Tibial artery (tissue), 4 donors: ENCODE measurements around the gene PIAS4.

Experiments
- DNase-seq, 2 donors: peaks; one replicate each; pipeline ENCODE4 v3.0.0-alpha.2; 2019
- H3K27ac ChIP-seq, 2 donors: fragments of 200-600 bp; sonication (generic) in 1 of 2; 1 replicate in 1 of 2; 2 replicates in 1 of 2; pipeline ENCODE4 v1.5.1; 2018 to 2019; ENCODE audit warnings: mild to moderate bottlenecking in 1 of 2
- H3K27me3 ChIP-seq, 2 donors: fragments of 200-600 bp; sonication (generic) in 1 of 2; one replicate each; pipeline versions ENCODE4 v1.5.1 to v1.6.0; 2016 to 2019
- H3K36me3 ChIP-seq, 3 donors: fragments of 200-600 bp; sonication (generic) in 2 of 3; one replicate each; pipeline ENCODE4 v1.5.1; 2016 to 2019; ENCODE audit warnings: mild to moderate bottlenecking in 2 of 3
- H3K4me1 ChIP-seq, 4 donors: fragments of 200-600 bp; sonication (generic) in 2 of 4; 1 replicate in 3 of 4; 2 replicates in 1 of 4; pipeline ENCODE4 v1.5.1; 2016 to 2019
- H3K4me3 ChIP-seq, 2 donors: fragments of 200-600 bp; sonication (generic) in 1 of 2; 1 replicate in 1 of 2; 2 replicates in 1 of 2; pipeline ENCODE4 v1.5.1; 2018 to 2019; ENCODE audit warnings: mild to moderate bottlenecking in 2 of 2
- H3K9me3 ChIP-seq, 3 donors: fragments of 200-600 bp; sonication (generic) in 1 of 3; one replicate each; pipeline ENCODE4 v1.5.1; 2016 to 2019
- intact Hi-C: fragments of 100-400 bp; cut with DNase I; formaldehyde crosslinking; loops from one replicate; pipeline ENCODE4 v1.15.0; 2023; ENCODE audit warnings: low total_unique reads
- TF ChIP-seq, protein P1 (sequence below), 2 experiments: fragments of 200-600 bp in 1 of 2; fragments of 450-650 bp in 1 of 2; IDR thresholded peaks; one replicate each; pipeline ENCODE4 v1.5.1; 2017 to 2019; ENCODE audit warnings: antibody characterized with exemption in 2 of 2, mild to moderate bottlenecking in 1 of 2, moderate library complexity in 1 of 2

The PIAS4 gene

DNA sequence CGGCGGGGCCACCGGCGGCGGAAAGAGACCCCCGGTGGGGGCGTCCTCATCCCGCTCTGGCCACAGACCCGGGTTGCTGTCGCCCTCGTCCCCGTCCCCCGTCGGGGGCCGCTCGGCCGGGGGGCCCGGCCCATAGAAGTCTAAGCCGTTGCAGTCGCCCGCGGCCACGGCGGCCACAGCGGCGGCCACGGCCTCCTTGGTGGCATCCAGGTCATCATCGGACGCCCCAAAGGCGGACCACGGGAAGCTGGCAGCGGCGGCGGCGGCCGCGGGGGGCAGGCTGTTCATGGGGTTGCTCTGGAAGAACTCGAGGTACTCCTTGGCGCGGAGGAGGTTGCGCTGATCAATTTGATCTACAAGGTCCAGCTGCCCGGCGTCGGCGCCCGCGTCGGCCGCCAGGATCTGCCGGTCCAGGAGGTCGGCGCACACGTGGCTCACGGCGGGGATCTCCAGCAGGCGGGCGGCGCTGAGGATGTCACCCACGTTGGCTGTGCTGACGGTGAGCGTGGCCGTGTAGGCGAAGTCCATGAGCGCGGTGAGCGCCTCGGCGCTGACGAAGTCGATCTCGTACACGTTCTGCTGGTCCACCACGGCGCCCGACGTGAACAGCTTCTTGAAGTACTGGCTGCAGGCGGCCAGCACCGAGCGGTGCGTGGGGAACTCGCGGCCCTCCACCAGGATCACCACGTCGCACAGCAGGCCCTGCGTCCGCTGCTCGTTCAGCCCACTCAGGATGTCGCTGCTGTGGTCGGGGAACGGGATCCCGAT lies 47.1 kb downstream of the PIAS4 start:
- intact Hi-C loops = loop anchor here (5.0 kb wide), 2 partner anchors 47 to 67 kb away; partner anchors contain the start of genes EEF2 and PIAS4
- Histone ChIP-seq H3K4me1 (peaks cover 0 to 58% (median 47%) of the 10 kb centered on the region in 4 donors), H3K9me3 (no peaks in the 10 kb centered on the region), H3K27ac (no peak overlapping the region), H3K36me3 (peaks cover 32 to 63% (median 41%) of the 10 kb centered on the region in 3 donors), H3K4me3 (no peak overlapping the region), H3K27me3 (no peaks in the 10 kb centered on the region)
- DNase-seq = no peak
- TF ChIP-seq, protein P1, sequence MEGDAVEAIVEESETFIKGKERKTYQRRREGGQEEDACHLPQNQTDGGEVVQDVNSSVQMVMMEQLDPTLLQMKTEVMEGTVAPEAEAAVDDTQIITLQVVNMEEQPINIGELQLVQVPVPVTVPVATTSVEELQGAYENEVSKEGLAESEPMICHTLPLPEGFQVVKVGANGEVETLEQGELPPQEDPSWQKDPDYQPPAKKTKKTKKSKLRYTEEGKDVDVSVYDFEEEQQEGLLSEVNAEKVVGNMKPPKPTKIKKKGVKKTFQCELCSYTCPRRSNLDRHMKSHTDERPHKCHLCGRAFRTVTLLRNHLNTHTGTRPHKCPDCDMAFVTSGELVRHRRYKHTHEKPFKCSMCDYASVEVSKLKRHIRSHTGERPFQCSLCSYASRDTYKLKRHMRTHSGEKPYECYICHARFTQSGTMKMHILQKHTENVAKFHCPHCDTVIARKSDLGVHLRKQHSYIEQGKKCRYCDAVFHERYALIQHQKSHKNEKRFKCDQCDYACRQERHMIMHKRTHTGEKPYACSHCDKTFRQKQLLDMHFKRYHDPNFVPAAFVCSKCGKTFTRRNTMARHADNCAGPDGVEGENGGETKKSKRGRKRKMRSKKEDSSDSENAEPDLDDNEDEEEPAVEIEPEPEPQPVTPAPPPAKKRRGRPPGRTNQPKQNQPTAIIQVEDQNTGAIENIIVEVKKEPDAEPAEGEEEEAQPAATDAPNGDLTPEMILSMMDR (IDR thresholded peaks at IDR 0.05) = no peak

DNA sequence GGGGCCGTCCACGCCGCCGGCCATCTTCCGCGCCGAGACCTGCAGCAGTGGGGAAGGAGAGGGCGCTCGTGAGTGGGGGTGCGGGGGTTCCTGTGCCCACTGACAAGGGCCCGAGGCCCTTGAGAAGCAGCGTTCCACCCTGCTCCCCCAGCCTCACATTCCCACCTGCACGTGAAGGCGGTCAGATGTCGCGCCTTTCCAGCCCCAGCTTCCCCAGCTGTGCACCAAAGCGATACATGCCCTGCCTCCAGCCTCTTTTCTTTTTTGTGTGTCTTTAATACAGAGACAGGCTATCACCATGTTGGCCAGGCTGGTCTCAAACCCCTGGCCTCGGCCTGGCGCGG lies 47.6 kb downstream of the PIAS4 start:
- Histone ChIP-seq H3K4me1 (peaks cover 0 to 60% (median 52%) of the 10 kb centered on the region in 4 donors), H3K27ac (no peak overlapping the region), H3K9me3 (no peaks in the 10 kb centered on the region), H3K4me3 (no peak overlapping the region), H3K27me3 (no peaks in the 10 kb centered on the region), H3K36me3 (peaks cover 32 to 58% (median 37%) of the 10 kb centered on the region in 3 donors)
- DNase-seq = no peak
- intact Hi-C loops = loop anchor here (5.0 kb wide), 2 partner anchors 48 to 68 kb away; partner anchors contain the start of genes EEF2 and PIAS4
- TF ChIP-seq, protein P1 (IDR thresholded peaks at IDR 0.05) = no peak

DNA sequence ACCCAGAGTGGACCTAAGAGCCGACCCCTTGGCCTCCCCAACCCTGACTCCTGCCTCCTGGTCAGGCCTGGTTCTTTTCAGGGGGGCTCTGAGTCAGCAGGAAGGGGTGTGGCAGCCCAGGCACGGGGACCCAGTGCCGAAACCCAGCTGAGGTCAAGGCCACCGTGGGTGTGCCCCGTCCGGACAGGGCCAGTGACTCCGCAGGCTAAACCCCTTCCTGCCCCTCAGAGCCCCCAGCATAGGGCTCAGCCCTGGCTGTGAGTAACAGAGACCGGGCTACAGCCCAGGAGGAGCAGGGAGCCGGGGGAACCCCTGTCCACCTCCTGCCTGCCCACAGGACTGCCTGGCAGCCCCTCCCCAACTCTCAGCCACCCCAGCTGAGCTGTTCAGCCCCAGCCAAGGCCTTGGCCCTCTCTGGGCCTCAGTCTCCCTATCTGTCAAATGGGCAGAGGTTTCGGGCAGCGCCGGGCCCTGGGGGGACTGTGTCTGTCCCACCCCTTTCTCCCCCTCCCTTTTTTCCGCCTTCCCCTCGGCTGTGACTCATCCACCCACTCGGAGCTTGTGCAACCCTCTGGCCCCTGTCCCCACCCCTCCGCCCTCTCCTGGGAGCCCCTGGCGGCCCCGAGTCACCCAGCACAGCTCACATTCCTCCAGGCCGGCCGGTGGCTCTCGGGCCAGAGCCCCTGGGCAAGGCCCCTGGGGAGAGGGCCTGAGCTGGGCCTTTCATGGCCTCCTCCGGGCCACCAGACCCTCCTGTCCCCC lies 50.6 kb downstream of the PIAS4 start:
- H3K27me3 ChIP-seq = no peaks in the 10 kb centered on the region
- H3K4me3 ChIP-seq = peak overlapping the region; percentile 37 to 98
- peak; percentile 92 to 98 for DNase-seq
- H3K27ac ChIP-seq = peak overlapping the region; percentile 99
- H3K4me1 ChIP-seq = peaks cover 10 to 69% (median 62%) of the 10 kb centered on the region in 4 donors
- intact Hi-C loops = loop anchor here (5.0 kb wide), 2 partner anchors 51 to 71 kb away; partner anchors contain the start of genes EEF2 and PIAS4
- H3K9me3 ChIP-seq = no peaks in the 10 kb centered on the region
- TF ChIP-seq, protein P1 (IDR thresholded peaks at IDR 0.05) = peak; percentile 18 to 28
- H3K36me3 ChIP-seq = peaks cover 21 to 35% (median 22%) of the 10 kb centered on the region in 3 donors

DNA sequence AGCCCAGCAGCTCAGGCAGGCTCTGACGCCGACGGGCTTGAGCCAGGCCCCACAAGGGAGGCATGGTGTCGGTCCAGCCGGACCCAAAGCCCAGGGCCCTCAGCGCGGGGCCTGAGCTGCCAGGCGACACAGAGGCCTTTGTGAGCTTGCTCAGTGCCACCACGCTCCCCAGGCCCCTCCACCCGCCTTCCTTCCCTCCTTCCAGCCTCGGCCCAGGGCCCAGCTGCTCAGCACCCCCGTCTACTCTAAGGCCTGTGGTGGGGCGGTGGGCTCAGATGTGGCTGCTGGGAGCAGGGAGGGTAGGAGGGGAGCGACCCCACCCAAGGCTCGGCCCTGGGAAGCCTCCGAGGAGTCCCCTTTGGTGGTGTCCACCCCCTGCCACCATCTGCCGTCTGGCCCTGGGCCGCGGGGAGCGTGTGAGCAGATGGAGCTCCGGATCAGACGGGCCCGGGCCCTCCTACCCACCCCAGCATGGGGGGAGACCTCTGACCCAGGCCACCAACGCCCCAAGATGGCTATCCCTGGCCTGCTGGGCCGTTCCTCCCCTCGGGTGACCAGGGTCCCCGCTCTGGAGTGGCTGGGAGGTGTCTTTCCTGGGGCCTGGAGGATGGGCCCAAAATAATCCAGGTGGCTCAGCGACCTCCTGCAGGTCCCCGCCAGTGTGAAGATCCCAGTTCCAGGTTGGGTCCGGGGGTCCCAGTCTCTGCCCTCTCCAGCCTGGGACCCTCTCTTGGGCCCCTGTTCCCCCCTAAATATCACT lies 51.3 kb downstream of the PIAS4 start:
- Histone ChIP-seq H3K27ac (peak overlapping the region; percentile 99), H3K27me3 (no peaks in the 10 kb centered on the region), H3K4me3 (peak overlapping the region; percentile 37 to 98), H3K9me3 (no peaks in the 10 kb centered on the region), H3K4me1 (peaks cover 10 to 69% (median 62%) of the 10 kb centered on the region in 4 donors), H3K36me3 (peaks cover 14 to 32% (median 14%) of the 10 kb centered on the region in 3 donors)
- DNase-seq = no peak
- intact Hi-C loops = loop anchor here (5.0 kb wide), 2 partner anchors 52 to 72 kb away; partner anchors contain the start of genes EEF2 and PIAS4
- TF ChIP-seq, protein P1 (IDR thresholded peaks at IDR 0.05) = no peak

DNA sequence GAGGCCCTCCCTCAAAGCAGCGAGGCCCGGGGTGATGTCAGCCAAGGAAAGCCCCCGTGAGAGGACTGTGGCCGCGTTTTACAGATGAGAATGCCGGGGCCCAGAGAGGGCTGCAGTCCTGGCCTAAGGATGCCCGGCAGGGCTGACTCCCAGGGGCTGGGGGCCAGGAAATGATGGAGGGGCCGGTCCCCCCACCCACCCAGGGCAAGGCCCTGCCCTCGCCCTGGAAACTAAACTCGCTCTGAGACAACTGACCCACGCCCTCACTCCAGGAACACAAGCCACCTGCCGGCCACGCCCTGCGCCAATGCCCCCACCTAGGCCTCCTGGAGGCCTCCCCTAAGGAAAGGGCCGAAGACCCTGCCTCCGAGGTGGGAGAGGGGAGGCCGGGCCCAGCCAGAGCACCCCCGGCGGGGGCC lies 51.9 kb downstream of the PIAS4 start:
- no peak for DNase-seq
- no peaks in the 10 kb centered on the region for H3K9me3 ChIP-seq
- intact Hi-C loops = loop anchor here (5.0 kb wide), 2 partner anchors 52 to 72 kb away; partner anchors contain the start of genes EEF2 and PIAS4
- H3K4me3 ChIP-seq = peak overlapping the region; percentile 37 to 98
- H3K4me1 ChIP-seq = peaks cover 10 to 71% (median 64%) of the 10 kb centered on the region in 4 donors
- peak overlapping the region; percentile 99 for H3K27ac ChIP-seq
- H3K36me3 ChIP-seq = peaks cover 8 to 26% (median 8%) of the 10 kb centered on the region in 3 donors
- no peaks in the 10 kb centered on the region for H3K27me3 ChIP-seq
- TF ChIP-seq, protein P1 (IDR thresholded peaks at IDR 0.05) = no peak
